BLaER1 (cell line): Measurements from ENCODE around the gene DAZAP1.

Experiments used
- H3K27ac ChIP-seq: shearing (Covaris generic); formaldehyde crosslinking; 2 replicates; pipeline ENCODE4 v1.8.1; 2022
- H3K27me3 ChIP-seq: shearing (Covaris generic); formaldehyde crosslinking; 2 replicates; pipeline ENCODE4 v1.8.1; 2022
- H3K36me3 ChIP-seq: shearing (Covaris generic); formaldehyde crosslinking; 2 replicates; pipeline ENCODE4 v1.8.1; 2022
- H3K4me1 ChIP-seq: shearing (Covaris generic); formaldehyde crosslinking; 2 replicates; pipeline ENCODE4 v1.8.1; 2022
- H3K4me2 ChIP-seq: shearing (Covaris generic); formaldehyde crosslinking; 2 replicates; pipeline ENCODE4 v1.8.1; 2022
- H3K4me3 ChIP-seq: shearing (Covaris generic); formaldehyde crosslinking; 2 replicates; pipeline ENCODE4 v1.8.1; 2022
- H3K9ac ChIP-seq: shearing (Covaris generic); formaldehyde crosslinking; 2 replicates; pipeline ENCODE4 v1.8.1; 2022
- H3K9me3 ChIP-seq: shearing (Covaris generic); formaldehyde crosslinking; 2 replicates; pipeline ENCODE4 v1.8.1; 2022
- H4K20me1 ChIP-seq: shearing (Covaris generic); formaldehyde crosslinking; 2 replicates; pipeline ENCODE4 v1.8.1; 2022
- Cebpa-rat ChIP-seq: shearing (Covaris generic); IDR thresholded peaks from 2 replicates; pipeline ENCODE4 v1.8.1; 2022

Gene DAZAP1

GRCh38 chr19:1466461-1467214, 59.3 kb downstream of the DAZAP1 start:
- Histone ChIP-seq H3K36me3 (peaks cover 21% of the 10 kb centered on the region; the same call in 1 of the 2 replicates), H3K4me3 (no peak overlapping the region), H3K4me1 (peaks cover 47% of the 10 kb centered on the region), H3K27ac (no peak overlapping the region), H4K20me1 (peaks cover 91% of the 10 kb centered on the region), H3K9ac (no peak overlapping the region), H3K9me3 (no peaks in the 10 kb centered on the region), H3K4me2 (no peak overlapping the region), H3K27me3 (peaks cover 74% of the 10 kb centered on the region)
- TF ChIP-seq Cebpa-rat, result no peak

- H3K9ac ChIP-seq, result no peak overlapping the region
- H3K4me2 ChIP-seq, result no peak overlapping the region
- no peak for TF ChIP-seq Cebpa-rat
- H3K27me3 ChIP-seq, result peaks cover 79% of the 10 kb centered on the region
- H4K20me1 ChIP-seq, result peaks cover 94% of the 10 kb centered on the region
- H3K4me3 ChIP-seq, result no peak overlapping the region
- H3K27ac ChIP-seq, result no peak overlapping the region
- H3K9me3 ChIP-seq, result no peaks in the 10 kb centered on the region
- H3K4me1 ChIP-seq, result peaks cover 52% of the 10 kb centered on the region
- peaks cover 21% of the 10 kb centered on the region; the same call in 1 of the 2 replicates for H3K36me3 ChIP-seq
These were observed 59.8 kb downstream of the DAZAP1 start for GRCh38 chr19:1467215-1467489.

GRCh38 chr19:1467490-1468273, 60.3 kb downstream of the DAZAP1 start:
- Histone ChIP-seq H3K4me1 (peaks cover 55% of the 10 kb centered on the region), H3K27ac (no peak overlapping the region), H3K4me2 (peak overlapping the region; percentile 98; the same call in 1 of the 2 replicates), H3K4me3 (no peak overlapping the region), H3K27me3 (peaks cover 84% of the 10 kb centered on the region), H3K9ac (no peak overlapping the region), H4K20me1 (peaks cover 99% of the 10 kb centered on the region), H3K36me3 (peaks cover 21% of the 10 kb centered on the region; the same call in 1 of the 2 replicates), H3K9me3 (no peaks in the 10 kb centered on the region)
- TF ChIP-seq Cebpa-rat, result no peak

- Histone ChIP-seq H4K20me1 (peaks cover 100% of the 10 kb centered on the region), H3K4me2 (peak overlapping the region; percentile 98), H3K27me3 (peaks cover 91% of the 10 kb centered on the region), H3K27ac (no peak overlapping the region), H3K4me3 (peak overlapping the region; percentile 64), H3K9me3 (no peaks in the 10 kb centered on the region), H3K9ac (no peak overlapping the region), H3K36me3 (peaks cover 23% of the 10 kb centered on the region; the same call in 1 of the 2 replicates), H3K4me1 (peaks cover 55% of the 10 kb centered on the region)
- TF ChIP-seq Cebpa-rat, result no peak
These were observed 61.0 kb downstream of the DAZAP1 start for GRCh38 chr19:1468274-1468820.

- no peak for TF ChIP-seq Cebpa-rat
- Histone ChIP-seq H3K9ac (peak overlapping the region; percentile 24; the same call in 1 of the 2 replicates), H3K27me3 (peaks cover 93% of the 10 kb centered on the region), H3K4me1 (peaks cover 55% of the 10 kb centered on the region), H3K4me2 (peak overlapping the region; percentile 98), H3K9me3 (no peaks in the 10 kb centered on the region), H4K20me1 (peaks cover 100% of the 10 kb centered on the region), H3K4me3 (peak overlapping the region; percentile 64), H3K27ac (no peak overlapping the region), H3K36me3 (peaks cover 27% of the 10 kb centered on the region; the same call in 1 of the 2 replicates)
These were observed 61.5 kb downstream of the DAZAP1 start for GRCh38 chr19:1468821-1469254.

- peak overlapping the region; percentile 98 for H3K4me2 ChIP-seq
- peak overlapping the region; percentile 64 for H3K4me3 ChIP-seq
- peaks cover 100% of the 10 kb centered on the region for H4K20me1 ChIP-seq
- no peak overlapping the region for H3K27ac ChIP-seq
- peaks cover 90% of the 10 kb centered on the region for H3K27me3 ChIP-seq
- H3K9ac ChIP-seq, result peak overlapping the region; percentile 24; the same call in 1 of the 2 replicates
- peaks cover 55% of the 10 kb centered on the region for H3K4me1 ChIP-seq
- H3K36me3 ChIP-seq, result peaks cover 33% of the 10 kb centered on the region
- no peak for TF ChIP-seq Cebpa-rat
- no peaks in the 10 kb centered on the region for H3K9me3 ChIP-seq
These were observed 62.1 kb downstream of the DAZAP1 start for GRCh38 chr19:1469255-1470054.

GRCh38 chr19:1470055-1470304, 62.6 kb downstream of the DAZAP1 start:
- H3K27me3 ChIP-seq, result peaks cover 86% of the 10 kb centered on the region
- peak overlapping the region; percentile 98 for H3K4me2 ChIP-seq
- peak overlapping the region; percentile 19; the same call in 1 of the 2 replicates for H3K9ac ChIP-seq
- no peaks in the 10 kb centered on the region for H3K9me3 ChIP-seq
- TF ChIP-seq Cebpa-rat, result no peak
- H3K4me3 ChIP-seq, result peak overlapping the region; percentile 64
- peaks cover 100% of the 10 kb centered on the region for H4K20me1 ChIP-seq
- peaks cover 39% of the 10 kb centered on the region for H3K36me3 ChIP-seq
- H3K4me1 ChIP-seq, result peaks cover 55% of the 10 kb centered on the region
- no peak overlapping the region for H3K27ac ChIP-seq

GRCh38 chr19:1470305-1471009, 63.1 kb downstream of the DAZAP1 start:
- Histone ChIP-seq H3K4me3 (peak overlapping the region; percentile 64), H3K9me3 (no peaks in the 10 kb centered on the region), H3K4me1 (peaks cover 55% of the 10 kb centered on the region), H4K20me1 (peaks cover 100% of the 10 kb centered on the region), H3K27me3 (peaks cover 81% of the 10 kb centered on the region), H3K4me2 (peak overlapping the region; percentile 98), H3K27ac (no peak overlapping the region), H3K36me3 (peaks cover 39% of the 10 kb centered on the region), H3K9ac (peak overlapping the region; percentile 19; the same call in 1 of the 2 replicates)
- TF ChIP-seq Cebpa-rat, result no peak

- Histone ChIP-seq H3K4me3 (peak overlapping the region; percentile 64), H3K36me3 (peaks cover 39% of the 10 kb centered on the region), H3K27me3 (peaks cover 75% of the 10 kb centered on the region), H3K9me3 (no peaks in the 10 kb centered on the region), H3K27ac (no peak overlapping the region), H3K4me2 (peak overlapping the region; percentile 98), H3K9ac (0 out of 2 replicates have a peak overlapping the region, but pooled peaks have one; percentile 11), H3K4me1 (peaks cover 50% of the 10 kb centered on the region), H4K20me1 (peaks cover 100% of the 10 kb centered on the region)
- TF ChIP-seq Cebpa-rat, result no peak
These were observed 63.7 kb downstream of the DAZAP1 start for GRCh38 chr19:1471010-1471514.
